Heart left ventricle (tissue), 13 donors: Measurements from ENCODE around the gene CLPTM1L.

Source experiments
- POLR2A ChIP-seq, 2 donors: fragments of 450-650 bp; IDR thresholded peaks; one replicate each; pipeline ENCODE4 v1.6.1; 2017; ENCODE audit warnings: antibody characterized with exemption in 2 of 2, mild to moderate bottlenecking in 2 of 2, moderate library complexity in 2 of 2
- TF ChIP-seq, protein P1 (sequence below), 12 donors: fragments of 200-600 bp; sonication (generic) in 4 of 12; IDR thresholded peaks; one replicate each; pipeline versions ENCODE4 v1.5.0 to v1.8.0; 2018 to 2022; ENCODE audit warnings: antibody characterized with exemption in 12 of 12, mild to moderate bottlenecking in 5 of 12
- donor health status: ischemic (EF 13 %, LVEDD 7.1; RV severe dilation, severe dysfunction).
- donor health status: DM: no; HTN: yes; CAD: no.
- donor health status: DM: no; HTN: no; CAD: no.
- donor health status: ischemic (EF 25% LVEDD 6.9; RV normal size, moderate dysfunction).
- donor health status: ischemic (EF 25% LVEDD 5.7; RV mildly dilated, moderate dysfunction).
- donor health status: ischemic (EF 35%, LVEDD 5.7; RV mildly dilated, moderate dysfunction).
- donor health status: nonischemic (EF 11% LVEDD 7.7; RV severe dilation, severe dysfunction).
- donor health status: DM: yes; HTN: yes; CAD: no.
- donor health status: PGD.
- donor health status: ischemic (EF 29% LVEDD 5.4; RV normal size, mild dysfunction).
- donor health status: nonischemic (EF 23%, LVEDD 6.1; RV moderate dilation, normal function).

DNA sequence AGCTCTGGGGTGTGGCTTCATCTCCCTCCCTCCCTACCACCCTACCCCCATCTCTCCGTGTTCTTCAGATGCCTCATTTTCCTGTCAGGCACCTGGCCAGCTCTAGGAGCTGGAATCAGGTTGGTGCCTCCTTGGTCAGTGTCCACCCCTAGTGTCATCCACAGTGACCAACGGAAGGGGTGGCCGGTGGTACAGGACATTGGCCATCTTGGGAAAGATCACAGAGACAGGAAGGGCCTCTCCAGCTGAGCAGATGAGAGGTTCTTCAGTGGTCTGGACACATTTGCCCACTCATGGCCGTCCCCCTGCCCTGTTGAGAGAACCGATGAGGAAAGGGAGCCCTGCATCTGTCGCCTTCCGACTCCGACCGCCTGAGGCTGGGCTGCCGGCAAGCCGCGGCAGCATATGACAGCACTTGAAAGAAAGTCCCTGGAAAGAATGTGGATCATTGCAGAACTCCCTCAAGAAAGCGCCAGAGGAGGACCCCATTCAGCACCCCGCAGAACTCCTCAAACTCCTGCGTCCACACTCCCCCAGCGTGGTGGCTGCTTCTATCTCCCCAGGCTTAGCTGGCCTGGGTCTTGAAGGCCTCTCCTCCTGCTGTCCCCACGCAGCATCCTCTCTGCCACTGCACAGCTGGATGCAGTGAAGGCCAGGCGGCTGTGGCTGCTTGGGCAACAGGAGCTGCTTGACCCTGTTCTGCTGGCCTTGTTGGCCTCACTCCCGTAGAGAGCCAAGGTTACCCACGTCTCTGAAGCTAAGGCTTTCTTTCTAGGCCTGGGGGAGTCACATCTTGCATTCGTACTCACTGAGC is 1.9 kb upstream of the CLPTM1L start:
- TF ChIP-seq, protein P1, sequence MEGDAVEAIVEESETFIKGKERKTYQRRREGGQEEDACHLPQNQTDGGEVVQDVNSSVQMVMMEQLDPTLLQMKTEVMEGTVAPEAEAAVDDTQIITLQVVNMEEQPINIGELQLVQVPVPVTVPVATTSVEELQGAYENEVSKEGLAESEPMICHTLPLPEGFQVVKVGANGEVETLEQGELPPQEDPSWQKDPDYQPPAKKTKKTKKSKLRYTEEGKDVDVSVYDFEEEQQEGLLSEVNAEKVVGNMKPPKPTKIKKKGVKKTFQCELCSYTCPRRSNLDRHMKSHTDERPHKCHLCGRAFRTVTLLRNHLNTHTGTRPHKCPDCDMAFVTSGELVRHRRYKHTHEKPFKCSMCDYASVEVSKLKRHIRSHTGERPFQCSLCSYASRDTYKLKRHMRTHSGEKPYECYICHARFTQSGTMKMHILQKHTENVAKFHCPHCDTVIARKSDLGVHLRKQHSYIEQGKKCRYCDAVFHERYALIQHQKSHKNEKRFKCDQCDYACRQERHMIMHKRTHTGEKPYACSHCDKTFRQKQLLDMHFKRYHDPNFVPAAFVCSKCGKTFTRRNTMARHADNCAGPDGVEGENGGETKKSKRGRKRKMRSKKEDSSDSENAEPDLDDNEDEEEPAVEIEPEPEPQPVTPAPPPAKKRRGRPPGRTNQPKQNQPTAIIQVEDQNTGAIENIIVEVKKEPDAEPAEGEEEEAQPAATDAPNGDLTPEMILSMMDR (IDR thresholded peaks at IDR 0.05): no peak
- TF ChIP-seq POLR2A (IDR thresholded peaks at IDR 0.05): no peak
